NCI-H1105 (cell line): ENCODE measurements around the gene NR3C1.

Source experiments
- DNase-seq: peaks from one replicate; lab custom pipeline; 2025; lab: John Stamatoyannopoulos, UW

Gene NR3C1

DNA sequence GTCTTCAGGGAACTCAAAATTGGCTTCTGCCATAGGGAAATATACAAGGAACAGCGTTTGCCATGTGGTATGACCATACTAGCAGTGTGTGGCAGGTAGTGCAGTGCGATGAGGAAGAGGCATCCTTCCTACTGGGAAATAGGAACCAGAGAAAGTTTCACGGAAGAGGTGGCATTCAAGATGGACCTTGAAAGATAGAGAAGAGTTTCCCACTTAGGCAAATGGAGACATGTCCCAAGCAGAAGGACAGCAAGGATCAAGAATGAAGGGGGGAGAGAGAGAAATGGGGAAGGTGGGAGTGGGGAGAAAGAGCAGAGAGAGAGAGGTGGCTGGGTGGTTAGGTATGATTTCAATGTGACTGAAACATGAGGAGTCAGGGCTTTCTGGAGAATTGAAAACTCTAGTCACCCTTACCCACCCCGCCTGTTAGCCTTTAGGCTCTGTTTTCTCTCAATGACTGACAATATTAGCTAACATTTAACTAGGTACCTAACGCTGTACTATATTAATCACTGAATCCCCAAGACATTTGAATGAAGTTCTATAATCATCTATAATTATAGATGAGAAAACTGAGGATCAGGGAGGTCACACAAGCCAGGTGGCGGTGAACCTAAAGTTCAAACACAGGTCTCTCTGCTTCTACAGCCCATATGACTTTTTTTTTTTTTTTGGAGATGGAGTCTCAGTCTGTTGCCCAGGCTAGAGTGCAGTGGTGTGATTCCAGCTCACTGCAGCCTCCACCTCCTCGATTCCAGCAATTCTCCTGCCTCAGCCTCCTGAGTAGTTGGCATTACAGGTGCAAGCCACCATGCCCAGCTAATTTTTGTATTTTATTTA is 171.3 kb downstream of the NR3C1 start:
- no peak for DNase-seq

- DNase-seq = no peak
Observed at GRCh38 chr5:143231416-143231815, 172.1 kb downstream of the NR3C1 start.

DNA sequence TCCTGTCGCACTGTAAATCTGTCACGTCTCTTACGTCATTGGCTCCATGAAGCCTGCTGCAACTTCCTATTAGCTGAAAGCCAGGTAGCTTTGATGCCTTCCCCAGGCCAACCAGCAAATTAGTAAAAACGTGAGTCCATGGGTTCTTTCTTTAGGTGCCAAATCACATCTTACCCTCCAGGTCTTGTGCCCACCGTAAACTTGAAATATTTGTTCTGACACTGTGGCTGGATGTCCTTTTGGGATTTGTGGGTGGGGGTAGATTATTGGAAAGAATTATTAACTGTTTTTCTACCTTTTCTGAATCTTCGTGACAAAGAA is 172.8 kb downstream of the NR3C1 start:
- no peak for DNase-seq

- DNase-seq = no peak
Observed at GRCh38 chr5:143229896-143230675, 173.4 kb downstream of the NR3C1 start.

GRCh38 chr5:143229426-143229895 is 174.0 kb downstream of the NR3C1 start:
- no peak for DNase-seq

- no peak for DNase-seq
Observed at GRCh38 chr5:143228597-143229293, 174.7 kb downstream of the NR3C1 start.
